Measurements from ENCODE around the gene TEX35. TPM values are rescaled to one million over a fixed set of nuclear protein-coding genes. Genes with fewer than 3 reads are reported as not detected.

Gene TEX35
- total and polyA plus RNA-seq, 10 of the 15 experiments (the other 5 are each of a cell fraction or from before 2014, with no cell fraction given) = not detected

GRCh38 chr1:178464141-178464540 is 48.8 kb upstream of the TEX35 start (continued):
- TF ChIP-seq ZNF24 (IDR thresholded peaks at IDR 0.05) = no peak
- no peak for TF ChIP-seq ZNF207 (IDR thresholded peaks at IDR 0.05; ENCODE audit: borderline replicate concordance)
- no peak for TF ChIP-seq ESRRA (IDR thresholded peaks at IDR 0.05; ENCODE audit: low read length)
- no peak for TF ChIP-seq ZNF217 (IDR thresholded peaks at IDR 0.05)
- TF ChIP-seq CTCF (IDR thresholded peaks at IDR 0.05 in 2 of 3, conservative IDR thresholded peaks at IDR 0.05 in 1 of 3; ENCODE audit: control insufficient read depth in 2 of 3, extremely low read depth in 1 of 3, insufficient read depth in 1 of 3, low read depth in 3 of 3, low read length in 3 of 3) = no peak
- no peak for TF ChIP-seq DPF2 (IDR thresholded peaks at IDR 0.05)

GRCh38 chr1:178464566-178464965 is 48.3 kb upstream of the TEX35 start:
- H3K9me3 ChIP-seq (replicated peaks; ENCODE audit: control insufficient read depth, insufficient read depth, low read length) = no peaks in the 10 kb centered on the region
- no peak overlapping the region for H3K4me3 ChIP-seq
- in situ Hi-C loops (cut with MboI) = no loop called here
- no peaks in the 10 kb centered on the region for H3K4me1 ChIP-seq (ENCODE audit: control insufficient read depth, insufficient read depth, low read length)
- no peak for FAIRE-seq
- TF ChIP-seq CHD2 (IDR thresholded peaks at IDR 0.05; ENCODE audit: borderline replicate concordance, low read depth, low read length) (no peak), ATF3 (IDR thresholded peaks at IDR 0.05; ENCODE audit: borderline replicate concordance, extremely low read depth, low read depth, low read length) (no peak), FOXK2 (IDR thresholded peaks at IDR 0.05) (no peak), POLR2AphosphoS5 (IDR thresholded peaks at IDR 0.05; ENCODE audit: low read length) (no peak), RELB (IDR thresholded peaks at IDR 0.05; ENCODE audit: low read depth) (no peak), ELK1 (IDR thresholded peaks at IDR 0.05; ENCODE audit: low read depth, low read length) (no peak), MTA3 (IDR thresholded peaks at IDR 0.05; ENCODE audit: borderline replicate concordance, low read length) (no peak)
- ATAC-seq = no peak
- no peaks in the 10 kb centered on the region for H3K36me3 ChIP-seq (ENCODE audit: control insufficient read depth in 2 of 2, insufficient read depth in 2 of 2, low read length in 1 of 2)
- ChIA-PET POLR2A (no interaction called here), CTCF (interaction anchor here (1.1 to 1.3 kb wide), 3 partner anchors 21 to 164 kb away, joined by 3 to 6 read pairs (median 4); no protein-coding TSS in a partner anchor), SMC1A (ENCODE audit: uncharacterized antibody, unreplicated experiment) (interaction anchor here (0.6 to 1.3 kb wide), 4 partner anchors 11 to 718 kb away, joined by 3 to 4 read pairs (median 4); no protein-coding TSS in a partner anchor), RAD21 (ENCODE audit: unreplicated experiment) (no interaction called here)
- no peaks in the 10 kb centered on the region for H3K27me3 ChIP-seq (replicated peaks in 1 of 2; ENCODE audit: control insufficient read depth in 2 of 2, insufficient read depth in 2 of 2, low read length in 1 of 2)
- no peaks in the 10 kb centered on the region for H3K79me2 ChIP-seq (ENCODE audit: control insufficient read depth, insufficient read depth, low read length)
- BruUV-seq (replicated peaks) = no TSS peak
- H2AFZ ChIP-seq (ENCODE audit: control insufficient read depth, low read depth, low read length) = no peak overlapping the region
- H3K27ac ChIP-seq (ENCODE audit: control insufficient read depth, insufficient read depth) = no peak overlapping the region
- H3K4me2 ChIP-seq (ENCODE audit: control insufficient read depth, insufficient read depth) = no peak overlapping the region
- no peak overlapping the region for H3K9ac ChIP-seq (ENCODE audit: control insufficient read depth, insufficient read depth, low read length)
- DNase-seq (ENCODE audit: low read depth, low spot score) = no peak
- H4K20me1 ChIP-seq (ENCODE audit: control insufficient read depth, insufficient read depth) = no peaks in the 10 kb centered on the region
- intact Hi-C loops (cut with micrococcal nuclease; ENCODE audit: unreplicated experiment) = no loop called here

Data from GM12878 (cell line).